Measurements from ENCODE around the gene APPL2. TPM values are rescaled to one million over a fixed set of nuclear protein-coding genes. Genes with fewer than 3 reads are reported as not detected.

APPL2 gene
- total RNA-seq, 1 experiment from 2014 or later = 16.1 TPM

- TF ChIP-seq E2F5 (CRISPR knock-in tag; IDR thresholded peaks at IDR 0.05) (no peak), ZNF671 (CRISPR knock-in tag; IDR thresholded peaks at IDR 0.05) (no peak), TEAD1 (CRISPR knock-in tag; IDR thresholded peaks at IDR 0.05) (no peak), SP1 (CRISPR knock-in tag; conservative IDR thresholded peaks at IDR 0.05) (no peak)
These were observed 37.0 kb downstream of the APPL2 start (continued) for GRCh38 chr12:105198961-105199360.

- Mint-ChIP-seq H3K27ac (no peak overlapping the region), H3K4me1 (peaks cover under 1% of the 10 kb centered on the region; the same call in 1 of the 2 replicates), H3K9me3 (no peaks in the 10 kb centered on the region), H3K36me3 (peaks cover 27% of the 10 kb centered on the region), H3K27me3 (ENCODE audit: low read depth) (no peaks in the 10 kb centered on the region), H3K4me3 (no peak overlapping the region)
- ATAC-seq = no peak
- POLR2A ChIA-PET = interaction anchor here (0.7 kb wide), 1 partner anchor 883 kb away, joined by 3 read pairs; no protein-coding TSS in a partner anchor
- TF ChIP-seq NFYB (CRISPR knock-in tag; conservative IDR thresholded peaks at IDR 0.05; ENCODE audit: low read depth) (no peak), FOXP4 (CRISPR knock-in tag; IDR thresholded peaks at IDR 0.05) (no peak), JUN (CRISPR knock-in tag; IDR thresholded peaks at IDR 0.05) (no peak), TP53 (CRISPR knock-in tag; IDR thresholded peaks at IDR 0.05) (no peak), ZNF423 (CRISPR knock-in tag; IDR thresholded peaks at IDR 0.05) (no peak), CREM (CRISPR knock-in tag; IDR thresholded peaks at IDR 0.05) (no peak), ZNF425 (CRISPR knock-in tag; conservative IDR thresholded peaks at IDR 0.05) (no peak), RELA (CRISPR knock-in tag; IDR thresholded peaks at IDR 0.05; ENCODE audit: borderline replicate concordance) (no peak), PRRX2 (CRISPR knock-in tag; IDR thresholded peaks at IDR 0.05) (no peak), ZNF416 (CRISPR knock-in tag; IDR thresholded peaks at IDR 0.05) (no peak), NR3C1 (CRISPR knock-in tag; conservative IDR thresholded peaks at IDR 0.05; ENCODE audit: low read depth) (no peak)
- TF ChIP-seq, protein P1, sequence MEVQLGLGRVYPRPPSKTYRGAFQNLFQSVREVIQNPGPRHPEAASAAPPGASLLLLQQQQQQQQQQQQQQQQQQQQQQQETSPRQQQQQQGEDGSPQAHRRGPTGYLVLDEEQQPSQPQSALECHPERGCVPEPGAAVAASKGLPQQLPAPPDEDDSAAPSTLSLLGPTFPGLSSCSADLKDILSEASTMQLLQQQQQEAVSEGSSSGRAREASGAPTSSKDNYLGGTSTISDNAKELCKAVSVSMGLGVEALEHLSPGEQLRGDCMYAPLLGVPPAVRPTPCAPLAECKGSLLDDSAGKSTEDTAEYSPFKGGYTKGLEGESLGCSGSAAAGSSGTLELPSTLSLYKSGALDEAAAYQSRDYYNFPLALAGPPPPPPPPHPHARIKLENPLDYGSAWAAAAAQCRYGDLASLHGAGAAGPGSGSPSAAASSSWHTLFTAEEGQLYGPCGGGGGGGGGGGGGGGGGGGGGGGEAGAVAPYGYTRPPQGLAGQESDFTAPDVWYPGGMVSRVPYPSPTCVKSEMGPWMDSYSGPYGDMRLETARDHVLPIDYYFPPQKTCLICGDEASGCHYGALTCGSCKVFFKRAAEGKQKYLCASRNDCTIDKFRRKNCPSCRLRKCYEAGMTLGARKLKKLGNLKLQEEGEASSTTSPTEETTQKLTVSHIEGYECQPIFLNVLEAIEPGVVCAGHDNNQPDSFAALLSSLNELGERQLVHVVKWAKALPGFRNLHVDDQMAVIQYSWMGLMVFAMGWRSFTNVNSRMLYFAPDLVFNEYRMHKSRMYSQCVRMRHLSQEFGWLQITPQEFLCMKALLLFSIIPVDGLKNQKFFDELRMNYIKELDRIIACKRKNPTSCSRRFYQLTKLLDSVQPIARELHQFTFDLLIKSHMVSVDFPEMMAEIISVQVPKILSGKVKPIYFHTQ (CRISPR knock-in tag; IDR thresholded peaks at IDR 0.05) = no peak
- TF ChIP-seq, protein P2, sequence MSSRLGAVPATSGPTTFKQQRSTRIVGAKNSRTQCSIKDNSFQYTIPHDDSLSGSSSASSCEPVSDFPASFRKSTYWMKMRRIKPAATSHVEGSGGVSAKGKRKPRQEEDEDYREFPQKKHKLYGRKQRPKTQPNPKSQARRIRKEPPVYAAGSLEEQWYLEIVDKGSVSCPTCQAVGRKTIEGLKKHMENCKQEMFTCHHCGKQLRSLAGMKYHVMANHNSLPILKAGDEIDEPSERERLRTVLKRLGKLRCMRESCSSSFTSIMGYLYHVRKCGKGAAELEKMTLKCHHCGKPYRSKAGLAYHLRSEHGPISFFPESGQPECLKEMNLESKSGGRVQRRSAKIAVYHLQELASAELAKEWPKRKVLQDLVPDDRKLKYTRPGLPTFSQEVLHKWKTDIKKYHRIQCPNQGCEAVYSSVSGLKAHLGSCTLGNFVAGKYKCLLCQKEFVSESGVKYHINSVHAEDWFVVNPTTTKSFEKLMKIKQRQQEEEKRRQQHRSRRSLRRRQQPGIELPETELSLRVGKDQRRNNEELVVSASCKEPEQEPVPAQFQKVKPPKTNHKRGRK (CRISPR knock-in tag; IDR thresholded peaks at IDR 0.05; ENCODE audit: borderline replicate concordance) = no peak
- TF ChIP-seq, protein P3, sequence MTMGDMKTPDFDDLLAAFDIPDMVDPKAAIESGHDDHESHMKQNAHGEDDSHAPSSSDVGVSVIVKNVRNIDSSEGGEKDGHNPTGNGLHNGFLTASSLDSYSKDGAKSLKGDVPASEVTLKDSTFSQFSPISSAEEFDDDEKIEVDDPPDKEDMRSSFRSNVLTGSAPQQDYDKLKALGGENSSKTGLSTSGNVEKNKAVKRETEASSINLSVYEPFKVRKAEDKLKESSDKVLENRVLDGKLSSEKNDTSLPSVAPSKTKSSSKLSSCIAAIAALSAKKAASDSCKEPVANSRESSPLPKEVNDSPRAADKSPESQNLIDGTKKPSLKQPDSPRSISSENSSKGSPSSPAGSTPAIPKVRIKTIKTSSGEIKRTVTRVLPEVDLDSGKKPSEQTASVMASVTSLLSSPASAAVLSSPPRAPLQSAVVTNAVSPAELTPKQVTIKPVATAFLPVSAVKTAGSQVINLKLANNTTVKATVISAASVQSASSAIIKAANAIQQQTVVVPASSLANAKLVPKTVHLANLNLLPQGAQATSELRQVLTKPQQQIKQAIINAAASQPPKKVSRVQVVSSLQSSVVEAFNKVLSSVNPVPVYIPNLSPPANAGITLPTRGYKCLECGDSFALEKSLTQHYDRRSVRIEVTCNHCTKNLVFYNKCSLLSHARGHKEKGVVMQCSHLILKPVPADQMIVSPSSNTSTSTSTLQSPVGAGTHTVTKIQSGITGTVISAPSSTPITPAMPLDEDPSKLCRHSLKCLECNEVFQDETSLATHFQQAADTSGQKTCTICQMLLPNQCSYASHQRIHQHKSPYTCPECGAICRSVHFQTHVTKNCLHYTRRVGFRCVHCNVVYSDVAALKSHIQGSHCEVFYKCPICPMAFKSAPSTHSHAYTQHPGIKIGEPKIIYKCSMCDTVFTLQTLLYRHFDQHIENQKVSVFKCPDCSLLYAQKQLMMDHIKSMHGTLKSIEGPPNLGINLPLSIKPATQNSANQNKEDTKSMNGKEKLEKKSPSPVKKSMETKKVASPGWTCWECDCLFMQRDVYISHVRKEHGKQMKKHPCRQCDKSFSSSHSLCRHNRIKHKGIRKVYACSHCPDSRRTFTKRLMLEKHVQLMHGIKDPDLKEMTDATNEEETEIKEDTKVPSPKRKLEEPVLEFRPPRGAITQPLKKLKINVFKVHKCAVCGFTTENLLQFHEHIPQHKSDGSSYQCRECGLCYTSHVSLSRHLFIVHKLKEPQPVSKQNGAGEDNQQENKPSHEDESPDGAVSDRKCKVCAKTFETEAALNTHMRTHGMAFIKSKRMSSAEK (CRISPR knock-in tag; IDR thresholded peaks at IDR 0.05; ENCODE audit: borderline replicate concordance) = no peak
- TF ChIP-seq, protein P4, sequence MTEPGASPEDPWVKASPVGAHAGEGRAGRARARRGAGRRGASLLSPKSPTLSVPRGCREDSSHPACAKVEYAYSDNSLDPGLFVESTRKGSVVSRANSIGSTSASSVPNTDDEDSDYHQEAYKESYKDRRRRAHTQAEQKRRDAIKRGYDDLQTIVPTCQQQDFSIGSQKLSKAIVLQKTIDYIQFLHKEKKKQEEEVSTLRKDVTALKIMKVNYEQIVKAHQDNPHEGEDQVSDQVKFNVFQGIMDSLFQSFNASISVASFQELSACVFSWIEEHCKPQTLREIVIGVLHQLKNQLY (CRISPR knock-in tag; IDR thresholded peaks at IDR 0.05) = no peak
- CTCF ChIA-PET = no interaction called here
- DNase-seq (ENCODE audit: low spot score) = no peak
These were observed 39.9 kb downstream of the APPL2 start for GRCh38 chr12:105196090-105196489.
